Fibroblast of lung (primary cell): ENCODE data around the gene CD248. TPM values are rescaled to one million over a fixed set of nuclear protein-coding genes. Genes with fewer than 3 reads are reported as not detected.
A peak's percentile ranks its signal among the peaks of the same experiment; 100 is the strongest.
"Not testable (repeated sequence)": the region's sequence is repeated elsewhere in the genome, so short reads cannot be mapped to it uniquely, and the experiment has no call there.

Experiments
- DNase-seq, 2 donors: peaks; one replicate each; pipeline versions ENCODE4 v3.0.0 to v3.0.0-alpha.2; 2010; ENCODE audit warnings: low read depth in 2 of 2
- H2AFZ ChIP-seq: 2 replicates; pipeline ENCODE4 v1.5.1; 2012; ENCODE audit warnings: low read length, control low read depth, inconsistent platforms
- H3K27ac ChIP-seq: 2 replicates; pipeline ENCODE4 v1.5.1; 2011; ENCODE audit warnings: low read length, control low read depth; ENCODE audit not compliant: insufficient read depth
- H3K27me3 ChIP-seq: 2 replicates; pipeline ENCODE4 v1.5.1; 2011; ENCODE audit warnings: mild to moderate bottlenecking, low read length; ENCODE audit not compliant: control insufficient read depth, insufficient read depth
- H3K36me3 ChIP-seq: 2 replicates; pipeline ENCODE4 v1.5.1; 2011; ENCODE audit warnings: low read length; ENCODE audit not compliant: control insufficient read depth, insufficient read depth
- H3K4me1 ChIP-seq: 2 replicates; pipeline ENCODE4 v1.5.1; 2011; ENCODE audit warnings: low read length; ENCODE audit not compliant: control insufficient read depth, insufficient read depth; ENCODE audit errors: extremely low read depth
- H3K4me2 ChIP-seq: 2 replicates; pipeline ENCODE4 v1.5.1; 2011; ENCODE audit warnings: low read length, control low read depth; ENCODE audit not compliant: insufficient read depth; ENCODE audit errors: extremely low read depth
- H3K4me3 ChIP-seq, 4 experiments: fragments of 200-600 bp in 1 of 4; sonication (generic) in 1 of 4; replicated peaks in 1 of 4; 2 replicates each; pipeline ENCODE4 v1.5.1; 2011 to 2016; ENCODE audit warnings: low read length in 4 of 4, low read depth in 3 of 4, mild to moderate bottlenecking in 3 of 4, control low read depth in 2 of 4, inconsistent platforms in 1 of 4, mixed read lengths in 1 of 4; ENCODE audit not compliant: insufficient read depth in 1 of 4; ENCODE audit errors: control extremely low read depth in 1 of 4
- H3K79me2 ChIP-seq: 2 replicates; pipeline ENCODE4 v1.5.1; 2012; ENCODE audit warnings: mild to moderate bottlenecking, low read length, inconsistent platforms; ENCODE audit not compliant: control insufficient read depth, insufficient read depth
- H3K9ac ChIP-seq: 2 replicates; pipeline ENCODE4 v1.5.1; 2011; ENCODE audit warnings: mild to moderate bottlenecking, low read length, control low read depth; ENCODE audit not compliant: insufficient read depth
- H3K9me3 ChIP-seq: 2 replicates; pipeline ENCODE4 v1.5.1; 2012; ENCODE audit warnings: low read depth, low read length; ENCODE audit not compliant: control insufficient read depth, insufficient read depth
- H4K20me1 ChIP-seq: 2 replicates; pipeline ENCODE4 v1.5.1; 2011; ENCODE audit warnings: low read length; ENCODE audit not compliant: control insufficient read depth, insufficient read depth; ENCODE audit errors: extremely low read depth
- CTCF ChIP-seq, 2 donors: IDR thresholded peaks in 1 of 2; conservative IDR thresholded peaks in 1 of 2; 1 replicate in 1 of 2; 2 replicates in 1 of 2; pipeline ENCODE4 v1.5.1; 2011 to 2012; ENCODE audit warnings: low read length in 2 of 2, control low read depth in 1 of 2, inconsistent platforms in 1 of 2, low read depth in 1 of 2, mild to moderate bottlenecking in 1 of 2
- EZH2 ChIP-seq: IDR thresholded peaks from 2 replicates; pipeline ENCODE4 v1.5.1; 2012; ENCODE audit warnings: low read length, control low read depth, mild to moderate bottlenecking; ENCODE audit errors: missing control alignments
- polyA plus RNA-seq, 2 donors: library from polyadenylated mRNA; depleted of rRNA in 1 of 2; stranded (reverse) in 1 of 2; unstranded in 1 of 2; fragments of >200 nt; gene quantifications; 2 replicates each; pipeline ENCODE4 v1.2.1, GENCODE V29; 2011 to 2012; ENCODE audit warnings: missing spikeins in 1 of 2
- total RNA-seq: library from RNA; depleted of rRNA; stranded (reverse); fragments of >200 nt; gene quantifications from 2 replicates; pipeline ENCODE4 v1.2.1, GENCODE V29; 2014

Gene CD248
- total and polyA plus RNA-seq, 2 donors (not counting 1 experiment from before 2014, with no cell fraction given), result 95.6 to 132 TPM

- Histone ChIP-seq H3K27me3 (no peaks in the 10 kb centered on the region), H3K4me3 (peak within 1 kb of the TSS in 1 of 4 experiments; percentile 36), H3K4me2 (peak within 1 kb of the TSS; percentile 68), H2AFZ (no peak within 1 kb of the TSS), H3K9me3 (no peaks in the 10 kb centered on the region), H3K27ac (no peak within 1 kb of the TSS), H3K9ac (peak within 1 kb of the TSS; percentile 2), H3K79me2 (no peaks in the 10 kb centered on the region), H3K36me3 (peaks cover 20% of the 10 kb centered on the region), H4K20me1 (peaks cover 1% of the 10 kb centered on the region), H3K4me1 (peaks cover 2% of the 10 kb centered on the region)
- TF ChIP-seq CTCF (conservative IDR thresholded peaks at IDR 0.05 in 1 of 2, IDR thresholded peaks at IDR 0.05 in 1 of 2; ENCODE audit: low read depth in 1 of 2, low read length in 2 of 2) (no peak), EZH2 (no peak)
- no peak for DNase-seq
These were observed 39.1 kb downstream of the CD248 start, which contains the start of gene CNIH2 for GRCh38 chr11:66277471-66278362. Gene CNIH2, plus strand, starts transcription at chr11:66278175. Its CDS starts 282 bp downstream, at chr11:66278457.

- DNase-seq, H3K9me3 ChIP-seq, H3K27me3 ChIP-seq, H3K4me2 ChIP-seq, H3K4me3 ChIP-seq, H3K27ac ChIP-seq, H4K20me1 ChIP-seq, H2AFZ ChIP-seq, H3K9ac ChIP-seq, H3K4me1 ChIP-seq, H3K79me2 ChIP-seq: not testable (repeated sequence)
- peaks cover 27% of the 10 kb centered on the region for H3K36me3 ChIP-seq
These were observed 39.8 kb downstream of the CD248 start for GRCh38 chr11:66277064-66277463.

- H3K4me1 ChIP-seq, H3K27ac ChIP-seq, H3K4me2 ChIP-seq, H3K4me3 ChIP-seq, H3K9me3 ChIP-seq, H2AFZ ChIP-seq, H3K27me3 ChIP-seq, DNase-seq, H4K20me1 ChIP-seq, H3K9ac ChIP-seq, H3K79me2 ChIP-seq: not testable (repeated sequence)
- H3K36me3 ChIP-seq, result peaks cover 31% of the 10 kb centered on the region
These were observed 40.2 kb downstream of the CD248 start for GRCh38 chr11:66276619-66277018.
